BJ (cell line): ENCODE measurements around the gene CYP2R1. TPM values are rescaled to one million over a fixed set of nuclear protein-coding genes. Genes with fewer than 3 reads are reported as not detected.

Experiments
- CTCF ChIA-PET: fragments of 350-600 bp; formaldehyde crosslinking; extraction: SDS; loops from one replicate; lab custom pipeline; 2021; ENCODE audit warnings: antibody characterized with exemption, inconsistent platforms; lab: Yijun Ruan, JAX
- POLR2A ChIA-PET: fragments of 300-600 bp; sonication (Branson Sonifier 250); formaldehyde crosslinking; extraction: SDS; loops from one replicate; lab custom pipeline; 2021; ENCODE audit warnings: antibody characterized with exemption; lab: Charles Lee
- DNase-seq: peaks from one replicate; pipeline ENCODE4 v3.0.0-alpha.2; 2011; ENCODE audit warnings: low read depth
- H3K27me3 ChIP-seq: 2 replicates; pipeline ENCODE4 v1.6.0; 2011; ENCODE audit warnings: low read length; ENCODE audit not compliant: control insufficient read depth, insufficient read depth
- H3K36me3 ChIP-seq: 2 replicates; pipeline ENCODE4 v1.5.1; 2011; ENCODE audit warnings: low read length; ENCODE audit not compliant: control insufficient read depth, insufficient read depth
- H3K4me3 ChIP-seq: 2 replicates; pipeline ENCODE4 v1.5.1; 2011; ENCODE audit warnings: low read depth, mild to moderate bottlenecking, control low read depth, low read length
- CTCF ChIP-seq: IDR thresholded peaks from 2 replicates; pipeline ENCODE4 v1.5.1; 2011; ENCODE audit warnings: low read depth, mild to moderate bottlenecking, control low read depth, inconsistent platforms, low read length, moderate library complexity; ENCODE audit not compliant: insufficient read depth
- polyA minus RNA-seq: library from RNA; depleted of rRNA, polyadenylated mRNA; stranded (reverse); fragments of >200 nt; gene quantifications from 2 replicates; pipeline ENCODE4 v1.2.3, GENCODE V29; 2011; rRNA and poly(A)+ RNA removed
- polyA plus RNA-seq: library from polyadenylated mRNA; depleted of rRNA; stranded (reverse); fragments of >200 nt; gene quantifications from 2 replicates; pipeline ENCODE4 v1.2.3, GENCODE V29; 2011; rRNA removed

The CYP2R1 gene
- polyA plus RNA-seq: 7.3 and 14.0 TPM in 2 replicates
- polyA minus RNA-seq: 3.4 and 4.7 TPM in 2 replicates

DNA sequence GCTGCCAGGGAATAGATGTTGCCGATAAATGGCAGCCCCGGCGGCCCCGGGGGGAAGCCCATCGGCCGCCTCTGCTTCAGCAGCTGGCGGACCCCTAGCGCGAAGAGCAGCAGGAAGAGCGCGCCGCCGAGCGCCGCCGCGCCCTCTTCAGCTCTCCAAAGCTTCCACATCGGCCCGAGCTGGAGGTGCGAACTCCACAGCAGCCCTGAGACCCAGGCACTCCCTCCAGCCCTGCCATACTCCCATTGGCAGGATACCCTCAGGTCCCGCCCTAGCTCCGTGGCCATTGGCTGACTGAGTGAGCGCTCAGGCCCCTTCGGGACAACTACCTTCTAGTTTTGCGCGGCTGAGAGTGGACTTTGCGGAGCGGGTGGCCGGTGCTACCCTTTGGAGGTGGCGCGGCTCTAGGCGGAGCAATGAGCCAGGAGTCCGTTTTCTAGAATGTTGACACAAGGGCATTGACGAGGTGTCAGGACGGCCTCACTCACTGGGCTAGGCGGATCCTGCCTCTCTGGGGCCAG is at the start of gene CYP2R1:
CYP2R1 (minus strand) TSS at position 196 of the 521 bp plus-strand sequence; CDS start at position 170, 26 bp downstream.
- ChIA-PET POLR2A (interaction anchor here (0.6 to 0.9 kb wide), 3 partner anchors 374 to 654 kb away, joined by 3 to 12 read pairs (median 3); no protein-coding TSS in a partner anchor), CTCF (interaction anchor here (0.5 to 2.7 kb wide), 6 partner anchors 12 to 355 kb away, joined by 3 to 24 read pairs (median 6); no protein-coding TSS in a partner anchor)
- peak; percentile 88 for DNase-seq
- H3K4me3 ChIP-seq: peak within 1 kb of the TSS; percentile 58
- no peak for TF ChIP-seq CTCF
- H3K36me3 ChIP-seq: no peaks in the 10 kb centered on the region
- H3K27me3 ChIP-seq: no peaks in the 10 kb centered on the region; the same call in 1 of the 2 replicates

DNA sequence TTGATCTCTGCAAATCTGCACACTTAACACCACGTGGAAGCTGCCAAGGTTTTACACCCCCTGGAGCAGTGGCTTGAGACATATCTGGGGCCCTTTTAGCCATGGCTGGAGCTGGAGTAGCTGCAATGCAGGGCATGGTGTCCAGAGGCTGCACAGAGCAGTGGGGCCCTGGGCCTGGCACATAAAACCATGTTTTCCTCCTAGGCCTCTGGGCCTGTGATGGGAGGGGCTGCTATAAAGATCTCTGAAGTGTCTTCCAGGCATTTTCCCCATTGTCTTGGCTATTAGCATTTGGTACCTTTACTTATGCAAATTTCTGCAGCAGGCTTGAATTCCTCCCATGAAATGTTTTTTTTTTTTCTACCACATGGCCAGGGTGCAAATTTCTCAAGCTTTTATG is 46.9 kb upstream of the CYP2R1 start:
- Histone ChIP-seq H3K4me3 (no peak overlapping the region), H3K36me3 (no peaks in the 10 kb centered on the region), H3K27me3 (no peaks in the 10 kb centered on the region)
- DNase-seq: no peak
- POLR2A ChIA-PET: no interaction called here
- no peak for TF ChIP-seq CTCF
- CTCF ChIA-PET: interaction anchor here (0.9 kb wide), 1 partner anchor 31 kb away, joined by 3 read pairs; no protein-coding TSS in a partner anchor

DNA sequence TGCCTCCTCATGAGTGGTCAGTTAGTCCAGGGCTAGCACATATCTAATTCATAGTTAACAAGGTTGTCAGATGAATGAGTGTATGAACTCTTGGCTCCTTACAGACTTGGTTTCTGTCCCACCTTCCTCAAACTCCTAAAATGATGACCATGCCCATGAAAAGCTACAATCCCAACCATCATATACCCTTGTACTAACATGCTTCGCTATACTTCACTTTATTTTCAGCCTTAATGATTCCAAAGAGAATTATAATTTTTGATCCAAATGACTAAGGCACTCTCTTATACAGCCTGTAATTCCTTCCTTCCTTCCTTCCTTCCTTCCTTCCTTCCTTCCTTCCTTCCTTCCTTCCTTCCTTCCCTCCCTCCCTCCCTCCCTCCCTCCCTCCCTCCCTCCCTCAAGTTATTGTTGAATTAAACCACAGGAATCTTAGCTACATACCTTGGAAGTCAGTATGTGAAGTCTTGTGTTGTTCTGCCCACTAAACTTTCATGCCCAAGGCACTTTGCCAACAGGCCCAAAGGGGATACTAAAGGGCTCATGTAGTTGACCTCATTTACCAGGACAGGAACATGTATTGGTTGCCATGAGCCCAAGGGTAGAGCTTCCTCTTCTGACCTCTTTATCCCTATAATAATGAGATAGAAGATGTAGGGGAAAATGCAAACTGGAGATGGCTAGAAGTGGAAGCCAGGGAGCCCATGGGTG is 42.8 kb upstream of the CYP2R1 start:
- ChIA-PET POLR2A (no interaction called here), CTCF (interaction anchor here (3.7 kb wide), 1 partner anchor 26 kb away, joined by 12 read pairs; no protein-coding TSS in a partner anchor)
- no peak for TF ChIP-seq CTCF
- Histone ChIP-seq H3K27me3 (no peaks in the 10 kb centered on the region), H3K36me3 (no peaks in the 10 kb centered on the region), H3K4me3 (no peak overlapping the region)
- DNase-seq: no peak

GRCh38 chr11:14932447-14932846 is 40.4 kb upstream of the CYP2R1 start:
- H3K36me3 ChIP-seq: no peaks in the 10 kb centered on the region
- no peaks in the 10 kb centered on the region for H3K27me3 ChIP-seq
- DNase-seq: no peak
- no peak overlapping the region for H3K4me3 ChIP-seq
- no peak for TF ChIP-seq CTCF
- CTCF ChIA-PET: no interaction called here
- POLR2A ChIA-PET: no interaction called here

GRCh38 chr11:14930369-14930768 is 38.3 kb upstream of the CYP2R1 start:
- H3K4me3 ChIP-seq: no peak overlapping the region
- no peak for DNase-seq
- no peaks in the 10 kb centered on the region for H3K36me3 ChIP-seq
- no peaks in the 10 kb centered on the region for H3K27me3 ChIP-seq
- ChIA-PET POLR2A (no interaction called here), CTCF (interaction anchor here (1.7 kb wide), 1 partner anchor 23 kb away, joined by 5 read pairs; no protein-coding TSS in a partner anchor)
- TF ChIP-seq CTCF: no peak
